GM10248 (cell line): ENCODE results near the gene BCORL1.

ENCODE experiments used
- CTCF ChIA-PET: fragments of 300-600 bp; sonication (Branson Sonifier 250); formaldehyde crosslinking; extraction: SDS; loops from one replicate; lab custom pipeline; 2021; ENCODE audit warnings: antibody characterized with exemption; lab: Yijun Ruan, JAX
- POLR2A ChIA-PET: fragments of 350-650 bp; sonication (Branson Sonifier 250); formaldehyde crosslinking; extraction: SDS; loops from one replicate; lab custom pipeline; 2020; ENCODE audit warnings: antibody characterized with exemption; lab: Yijun Ruan, JAX
- DNase-seq: peaks from one replicate; pipeline ENCODE4 v3.0.0; 2012; ENCODE audit errors: extremely low spot score
- TF ChIP-seq, protein P1 (sequence below): IDR thresholded peaks from 2 replicates; pipeline ENCODE4 v1.5.1; 2012; ENCODE audit warnings: mild to moderate bottlenecking, low read depth; ENCODE audit errors: extremely low read depth, missing control alignments, control extremely low read depth

The BCORL1 gene

GRCh38 chrX:130013661-130014060 is 31.2 kb downstream of the BCORL1 start:
- ChIA-PET CTCF (interaction anchor here (1.2 to 1.9 kb wide), 3 partner anchors 15 to 56 kb away, joined by 3 to 6 read pairs (median 3); no protein-coding TSS in a partner anchor), POLR2A (no interaction called here)
- TF ChIP-seq, protein P1, sequence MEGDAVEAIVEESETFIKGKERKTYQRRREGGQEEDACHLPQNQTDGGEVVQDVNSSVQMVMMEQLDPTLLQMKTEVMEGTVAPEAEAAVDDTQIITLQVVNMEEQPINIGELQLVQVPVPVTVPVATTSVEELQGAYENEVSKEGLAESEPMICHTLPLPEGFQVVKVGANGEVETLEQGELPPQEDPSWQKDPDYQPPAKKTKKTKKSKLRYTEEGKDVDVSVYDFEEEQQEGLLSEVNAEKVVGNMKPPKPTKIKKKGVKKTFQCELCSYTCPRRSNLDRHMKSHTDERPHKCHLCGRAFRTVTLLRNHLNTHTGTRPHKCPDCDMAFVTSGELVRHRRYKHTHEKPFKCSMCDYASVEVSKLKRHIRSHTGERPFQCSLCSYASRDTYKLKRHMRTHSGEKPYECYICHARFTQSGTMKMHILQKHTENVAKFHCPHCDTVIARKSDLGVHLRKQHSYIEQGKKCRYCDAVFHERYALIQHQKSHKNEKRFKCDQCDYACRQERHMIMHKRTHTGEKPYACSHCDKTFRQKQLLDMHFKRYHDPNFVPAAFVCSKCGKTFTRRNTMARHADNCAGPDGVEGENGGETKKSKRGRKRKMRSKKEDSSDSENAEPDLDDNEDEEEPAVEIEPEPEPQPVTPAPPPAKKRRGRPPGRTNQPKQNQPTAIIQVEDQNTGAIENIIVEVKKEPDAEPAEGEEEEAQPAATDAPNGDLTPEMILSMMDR: no peak
- DNase-seq: no peak

GRCh38 chrX:130014356-130014755 is 31.9 kb downstream of the BCORL1 start:
- ChIA-PET CTCF (interaction anchor here (1.9 kb wide), 1 partner anchor 13 kb away, joined by 4 read pairs; no protein-coding TSS in a partner anchor), POLR2A (no interaction called here)
- TF ChIP-seq, protein P1: no peak
- no peak for DNase-seq

- ChIA-PET CTCF (interaction anchor here (1.9 kb wide), 1 partner anchor 13 kb away, joined by 4 read pairs; no protein-coding TSS in a partner anchor), POLR2A (no interaction called here)
- no peak for DNase-seq
- TF ChIP-seq, protein P1: no peak
These were observed 32.3 kb downstream of the BCORL1 start for GRCh38 chrX:130014770-130015169.

DNA sequence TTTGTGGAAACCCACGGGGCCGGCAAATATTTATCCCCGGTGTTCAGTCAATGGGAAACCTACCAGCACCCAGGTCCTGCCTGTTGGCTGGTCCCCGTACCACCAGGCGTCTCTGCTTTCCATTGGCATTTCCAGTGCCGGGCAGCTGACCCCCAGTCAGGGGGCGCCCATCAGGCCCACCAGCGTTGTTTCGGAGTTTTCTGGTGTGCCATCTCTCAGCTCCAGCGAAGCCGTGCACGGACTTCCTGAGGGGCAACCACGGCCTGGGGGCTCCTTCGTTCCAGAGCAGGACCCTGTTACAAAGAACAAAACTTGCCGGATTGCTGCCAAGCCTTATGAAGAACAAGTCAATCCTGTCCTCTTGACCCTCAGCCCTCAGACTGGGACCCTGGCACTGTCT is 32.7 kb downstream of the BCORL1 start:
- POLR2A ChIA-PET: no interaction called here
- CTCF ChIA-PET: interaction anchor here (1.9 kb wide), 1 partner anchor 13 kb away, joined by 4 read pairs; no protein-coding TSS in a partner anchor
- DNase-seq: no peak
- TF ChIP-seq, protein P1: no peak

GRCh38 chrX:130018143-130018542 is 35.7 kb downstream of the BCORL1 start:
- no peak for DNase-seq
- CTCF ChIA-PET: interaction anchor here (1.5 to 3.5 kb wide), 2 partner anchors 10 to 42 kb away, joined by 7 to 27 read pairs; no protein-coding TSS in a partner anchor
- POLR2A ChIA-PET: no interaction called here
- TF ChIP-seq, protein P1: no peak

DNA sequence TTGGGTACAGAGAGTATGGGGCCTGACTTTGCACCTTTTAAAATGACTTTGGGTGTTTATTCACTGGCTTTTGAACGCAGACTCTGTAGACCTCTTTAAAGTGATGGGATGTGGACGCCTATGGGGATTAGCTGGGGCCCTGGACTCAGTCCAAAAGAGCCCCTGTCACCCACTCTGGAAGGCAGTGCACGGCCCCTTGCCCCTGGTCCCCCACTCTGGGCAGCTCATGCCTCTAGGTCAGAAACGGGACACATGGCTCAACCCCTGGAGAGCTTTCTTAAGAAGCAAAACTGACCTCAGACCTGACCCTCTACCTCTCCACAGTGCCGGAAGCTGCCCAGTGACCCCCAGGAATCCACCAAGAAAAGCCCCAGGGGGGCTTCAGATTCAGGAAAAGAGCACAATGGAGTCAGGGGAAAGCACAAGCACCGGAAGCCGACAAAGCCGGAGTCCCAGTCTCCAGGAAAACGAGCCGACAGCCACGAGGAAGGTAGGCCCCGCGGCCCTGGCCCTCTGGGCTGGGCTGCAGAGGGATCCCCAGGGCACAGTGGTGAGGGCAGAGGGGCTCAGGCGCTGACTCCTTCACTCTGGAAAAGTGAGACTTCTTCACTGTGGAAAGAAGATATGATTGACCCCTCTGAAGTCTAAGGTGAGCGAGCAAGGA is 38.4 kb downstream of the BCORL1 start:
- POLR2A ChIA-PET: no interaction called here
- no peak for DNase-seq
- TF ChIP-seq, protein P1: no peak
- CTCF ChIA-PET: no interaction called here
